RWPE1 (cell line): Measurements from ENCODE around the gene UBE2U.

Source experiments
- CTCF ChIA-PET: fragments of 350-600 bp; sonication (Branson Sonifier 250); formaldehyde crosslinking; extraction: SDS; loops from one replicate; lab custom pipeline; 2021; lab: Yijun Ruan, JAX
- POLR2A ChIA-PET: fragments of 400-600 bp; formaldehyde crosslinking; extraction: SDS; loops from one replicate; lab custom pipeline; 2020; ENCODE audit warnings: antibody characterized with exemption; ENCODE audit not compliant: low non-redundant PET; lab: Yijun Ruan, JAX
- DNase-seq: peaks from one replicate; pipeline ENCODE4 v3.0.0; 2012; ENCODE audit warnings: low spot score
- H3K27ac ChIP-seq: fragments of 450-650 bp; 2 replicates; pipeline ENCODE4 v1.5.1; 2017
- CTCF ChIP-seq: fragments of 450-650 bp; conservative IDR thresholded peaks from 2 replicates; pipeline ENCODE4 v1.5.1; 2017; ENCODE audit warnings: low read depth, mild to moderate bottlenecking

UBE2U gene

DNA sequence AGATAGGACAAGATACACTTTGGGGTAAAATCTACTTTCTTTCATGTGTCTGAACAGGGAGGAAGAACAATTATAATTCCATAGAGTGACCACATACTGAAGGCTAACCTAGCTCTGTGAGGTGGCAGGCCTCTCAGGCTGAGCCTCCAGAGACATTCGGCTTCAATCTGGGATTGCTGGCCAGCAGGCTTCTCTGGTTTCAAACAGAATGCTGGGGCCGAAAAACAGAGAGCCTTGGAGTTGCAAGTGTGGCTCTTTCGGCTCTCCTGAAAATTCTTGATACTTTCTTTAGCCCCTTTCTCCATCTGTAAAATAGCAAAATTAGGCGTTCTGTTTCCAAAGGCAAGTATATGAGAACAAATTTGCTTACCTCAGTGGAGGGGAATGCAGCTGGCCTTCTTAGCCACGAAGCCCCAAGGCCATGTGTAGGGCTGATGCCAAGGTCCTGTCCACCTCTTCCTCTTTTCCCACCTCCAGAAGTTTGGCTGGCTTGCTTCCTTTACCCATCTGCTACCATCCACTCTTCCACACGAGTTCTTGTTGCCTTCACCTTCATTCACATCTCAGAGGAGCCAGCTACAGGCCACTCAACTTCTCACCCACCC lies 30.0 kb upstream of the UBE2U start:
- no peak for DNase-seq
- no peak for TF ChIP-seq CTCF
- ChIA-PET POLR2A (no interaction called here), CTCF (no interaction called here)
- no peak overlapping the region for H3K27ac ChIP-seq

DNA sequence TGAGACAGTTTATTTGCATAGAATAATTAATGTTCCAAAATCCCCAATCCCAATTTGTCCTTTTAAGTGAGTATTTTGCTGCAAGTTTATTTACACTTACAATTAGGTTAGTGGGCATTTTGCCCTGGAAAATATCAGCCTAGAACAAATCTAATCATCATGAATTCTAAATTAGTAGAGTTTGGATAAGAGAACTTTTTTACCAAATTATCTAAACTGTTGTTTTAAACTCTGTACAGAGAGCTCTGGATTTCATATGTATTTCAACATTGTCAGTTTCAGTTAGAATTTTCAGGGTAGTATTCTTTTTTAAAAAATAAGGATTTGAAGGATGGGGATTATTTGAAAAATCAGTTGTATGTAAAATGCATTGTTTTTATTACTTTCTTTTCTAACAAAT lies 27.8 kb upstream of the UBE2U start:
- no peak for TF ChIP-seq CTCF
- ChIA-PET CTCF (no interaction called here), POLR2A (no interaction called here)
- no peak for DNase-seq
- H3K27ac ChIP-seq: no peak overlapping the region

DNA sequence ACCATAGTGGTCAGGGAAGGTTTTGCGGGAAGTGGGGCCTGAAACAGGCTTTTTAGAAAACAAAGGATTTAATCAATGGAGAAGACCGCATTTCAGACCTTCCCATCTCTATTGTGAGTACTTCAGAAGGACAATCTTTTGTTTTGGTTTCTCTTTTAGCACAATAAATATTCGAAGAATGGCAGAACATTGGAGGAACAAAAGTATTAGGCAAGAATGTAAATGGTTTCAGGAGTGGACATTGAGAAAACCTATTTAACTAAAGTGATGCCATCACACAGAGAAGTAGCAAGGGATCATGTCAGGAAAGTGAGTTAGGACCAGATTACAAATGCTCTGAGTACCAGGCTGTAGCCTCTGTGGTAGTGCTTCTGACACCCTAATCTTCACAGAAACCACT lies 26.8 kb upstream of the UBE2U start:
- ChIA-PET POLR2A (no interaction called here), CTCF (no interaction called here)
- no peak for DNase-seq
- no peak overlapping the region for H3K27ac ChIP-seq
- TF ChIP-seq CTCF: no peak

GRCh38 chr1:64179588-64179987 lies 23.8 kb upstream of the UBE2U start:
- POLR2A ChIA-PET: no interaction called here
- TF ChIP-seq CTCF: no peak
- CTCF ChIA-PET: no interaction called here
- no peak overlapping the region for H3K27ac ChIP-seq
- no peak for DNase-seq

- CTCF ChIA-PET: no interaction called here
- H3K27ac ChIP-seq: no peak overlapping the region
- no peak for DNase-seq
- POLR2A ChIA-PET: no interaction called here
- TF ChIP-seq CTCF: no peak
Measured at GRCh38 chr1:64182207-64182606, 21.2 kb upstream of the UBE2U start.

GRCh38 chr1:64183395-64184002 lies 19.9 kb upstream of the UBE2U start:
- DNase-seq: no peak
- TF ChIP-seq CTCF: no peak
- ChIA-PET POLR2A (no interaction called here), CTCF (interaction anchor here (0.6 kb wide), 1 partner anchor 62 kb away, joined by 3 read pairs; no protein-coding TSS in a partner anchor)
- H3K27ac ChIP-seq: no peak overlapping the region
